PFSK-1 (cell line): ENCODE results near the gene TIMP4.

ENCODE experiments used
- POLR2AphosphoS5 ChIP-seq: IDR thresholded peaks from 2 replicates; pipeline ENCODE4 v1.6.1; 2012; ENCODE audit warnings: low read depth, mild to moderate bottlenecking, control low read depth, low read length, moderate library complexity
- REST ChIP-seq, 2 experiments: IDR thresholded peaks; 2 replicates each; pipeline versions ENCODE4 v1.6.1 to v1.8.0; 2011 to 2012; ENCODE audit warnings: low read depth in 2 of 2, low read length in 2 of 2, control low read depth in 1 of 2, inconsistent platforms in 1 of 2, mild to moderate bottlenecking in 1 of 2, moderate library complexity in 1 of 2; ENCODE audit not compliant: insufficient read depth in 1 of 2

DNA sequence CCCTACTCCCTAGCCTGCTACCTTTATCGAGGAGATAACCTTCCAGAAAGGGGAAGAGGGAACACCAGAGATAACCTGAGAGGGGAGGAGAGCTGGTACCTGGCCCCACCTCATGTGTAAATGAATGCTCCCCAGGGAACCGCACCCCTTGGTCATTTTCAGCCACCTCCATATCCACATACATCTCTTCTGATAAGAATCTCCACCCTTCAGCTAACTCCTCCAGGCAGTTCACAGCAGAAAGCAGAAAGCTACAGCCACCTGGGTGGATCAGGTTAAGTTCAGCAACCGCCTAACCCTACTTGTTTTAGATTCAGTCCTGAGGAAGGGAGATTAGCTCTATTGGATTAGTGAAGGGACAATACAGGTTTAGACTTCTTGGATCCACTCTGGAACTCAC is 38.0 kb upstream of the TIMP4 start:
- TF ChIP-seq POLR2AphosphoS5 (no peak), REST (IDR thresholded peaks at IDR 0.05; ENCODE audit: insufficient read depth in 1 of 2, low read depth in 2 of 2, low read length in 2 of 2) (no peak)
